ENCODE measurements around the gene PACRG.

The PACRG gene

DNA sequence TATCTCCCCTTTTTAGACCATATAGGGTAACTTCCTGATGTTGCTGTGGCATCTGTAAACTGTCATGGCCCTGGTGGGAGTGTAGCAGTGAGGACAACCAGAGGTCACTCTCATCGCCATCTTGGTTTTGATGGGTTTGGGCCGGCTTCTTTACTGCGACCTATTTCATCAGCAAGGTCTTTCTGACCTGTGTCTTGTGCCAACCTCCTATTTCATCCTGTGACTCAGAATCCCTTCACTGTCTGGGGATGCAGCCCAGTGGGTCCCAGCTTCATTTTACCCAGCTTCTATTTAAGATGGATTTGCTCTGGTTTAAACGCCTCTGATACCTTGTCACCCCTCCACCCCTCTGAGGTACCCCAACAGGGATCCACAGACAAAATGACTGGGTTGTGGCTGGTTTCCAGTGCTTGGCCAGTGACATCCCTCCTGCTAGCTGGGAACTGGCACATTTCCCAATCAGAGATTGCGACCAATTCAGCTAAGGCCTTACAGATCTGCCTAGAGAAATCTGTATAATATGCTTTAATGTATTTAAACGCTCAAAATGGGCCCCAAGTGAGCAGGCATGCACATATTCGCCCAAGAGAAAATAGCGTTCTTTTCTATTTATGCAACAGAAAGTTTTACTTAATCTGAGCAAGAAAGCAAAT lies 371.2 kb downstream of the PACRG start:
- TF ChIP-seq, protein P1, sequence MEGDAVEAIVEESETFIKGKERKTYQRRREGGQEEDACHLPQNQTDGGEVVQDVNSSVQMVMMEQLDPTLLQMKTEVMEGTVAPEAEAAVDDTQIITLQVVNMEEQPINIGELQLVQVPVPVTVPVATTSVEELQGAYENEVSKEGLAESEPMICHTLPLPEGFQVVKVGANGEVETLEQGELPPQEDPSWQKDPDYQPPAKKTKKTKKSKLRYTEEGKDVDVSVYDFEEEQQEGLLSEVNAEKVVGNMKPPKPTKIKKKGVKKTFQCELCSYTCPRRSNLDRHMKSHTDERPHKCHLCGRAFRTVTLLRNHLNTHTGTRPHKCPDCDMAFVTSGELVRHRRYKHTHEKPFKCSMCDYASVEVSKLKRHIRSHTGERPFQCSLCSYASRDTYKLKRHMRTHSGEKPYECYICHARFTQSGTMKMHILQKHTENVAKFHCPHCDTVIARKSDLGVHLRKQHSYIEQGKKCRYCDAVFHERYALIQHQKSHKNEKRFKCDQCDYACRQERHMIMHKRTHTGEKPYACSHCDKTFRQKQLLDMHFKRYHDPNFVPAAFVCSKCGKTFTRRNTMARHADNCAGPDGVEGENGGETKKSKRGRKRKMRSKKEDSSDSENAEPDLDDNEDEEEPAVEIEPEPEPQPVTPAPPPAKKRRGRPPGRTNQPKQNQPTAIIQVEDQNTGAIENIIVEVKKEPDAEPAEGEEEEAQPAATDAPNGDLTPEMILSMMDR (conservative IDR thresholded peaks at IDR 0.05; ENCODE audit: low read depth), result no peak
- ChIA-PET POLR2A (ENCODE audit: low non-redundant PET) (no interaction called here), CTCF (no interaction called here)
- no peak overlapping the region for H3K27ac ChIP-seq
- DNase-seq (ENCODE audit: low spot score), result no peak

DNA sequence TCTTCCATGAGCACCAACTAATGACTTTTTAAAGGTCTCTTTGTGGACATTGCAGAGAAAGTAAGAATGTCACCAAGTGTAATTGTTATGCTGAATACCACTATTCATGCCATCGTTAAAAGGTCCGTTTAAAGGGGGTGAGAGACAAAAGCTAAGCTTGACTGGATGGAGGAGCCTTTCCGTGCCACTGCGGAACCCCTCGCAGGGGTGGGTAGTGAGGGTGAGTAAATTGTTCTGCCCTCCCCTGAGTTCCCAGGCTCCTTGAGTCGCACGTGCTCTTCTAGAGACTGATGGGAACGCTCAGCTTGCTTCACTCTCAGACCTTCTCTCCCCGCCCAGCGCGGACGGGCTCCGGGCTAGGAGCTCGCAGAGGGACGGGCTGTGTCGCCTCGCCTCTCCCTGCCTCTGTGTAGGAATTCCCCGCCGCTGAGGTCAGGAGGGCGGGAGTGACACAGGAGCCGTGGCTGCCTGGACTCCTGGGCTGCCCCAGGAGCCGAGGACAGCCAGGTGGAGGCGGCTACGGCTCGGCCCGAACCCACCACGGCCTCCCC lies 371.9 kb downstream of the PACRG start:
- POLR2A ChIA-PET (ENCODE audit: low non-redundant PET), result no interaction called here
- CTCF ChIA-PET, result interaction anchor here (0.5 kb wide), 1 partner anchor 127 kb away, joined by 3 read pairs; no protein-coding TSS in a partner anchor
- TF ChIP-seq, protein P1 (conservative IDR thresholded peaks at IDR 0.05; ENCODE audit: low read depth), result no peak
- H3K27ac ChIP-seq, result no peak overlapping the region
- DNase-seq (ENCODE audit: low spot score), result no peak

- no peak for DNase-seq (ENCODE audit: low spot score)
- no peak overlapping the region for H3K27ac ChIP-seq
- ChIA-PET CTCF (interaction anchor here (0.5 kb wide), 1 partner anchor 127 kb away, joined by 3 read pairs; no protein-coding TSS in a partner anchor), POLR2A (ENCODE audit: low non-redundant PET) (no interaction called here)
- TF ChIP-seq, protein P1 (conservative IDR thresholded peaks at IDR 0.05; ENCODE audit: low read depth), result no peak
Measured at GRCh38 chr6:163100259-163100658, 372.5 kb downstream of the PACRG start.

DNA sequence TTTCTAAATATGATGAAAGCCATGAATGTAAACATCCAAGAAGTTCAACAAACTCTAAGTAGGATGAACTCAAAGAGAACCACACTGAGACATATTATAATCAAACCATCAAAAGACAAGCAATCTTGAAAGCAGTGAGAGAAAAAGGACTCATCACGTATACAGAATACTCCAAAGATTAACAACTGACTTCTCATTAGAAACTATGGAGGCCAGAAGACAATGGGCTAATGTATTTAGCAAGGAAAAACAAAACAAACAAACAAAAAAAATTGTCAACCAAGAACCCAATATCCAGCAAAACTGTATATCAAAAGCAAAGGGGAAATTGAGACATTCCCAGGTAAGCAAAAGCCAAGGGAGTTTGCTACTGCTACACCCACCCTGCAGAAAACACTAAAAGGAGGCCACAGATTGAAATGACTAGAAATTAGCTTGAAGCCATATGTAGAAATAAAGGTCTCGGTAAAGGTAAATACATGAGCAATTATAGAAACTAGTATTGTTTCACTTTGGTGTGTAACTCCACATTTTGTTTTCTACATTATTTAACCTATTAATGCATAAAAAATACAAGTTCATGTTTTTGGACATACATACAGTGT lies 385.7 kb downstream of the PACRG start:
- TF ChIP-seq, protein P1 (conservative IDR thresholded peaks at IDR 0.05; ENCODE audit: low read depth), result no peak
- POLR2A ChIA-PET (ENCODE audit: low non-redundant PET), result no interaction called here
- DNase-seq (ENCODE audit: low spot score), result no peak
- CTCF ChIA-PET, result no interaction called here
- H3K27ac ChIP-seq, result no peak overlapping the region

GRCh38 chr6:163118941-163119340 lies 391.2 kb downstream of the PACRG start:
- TF ChIP-seq, protein P1 (conservative IDR thresholded peaks at IDR 0.05; ENCODE audit: low read depth), result no peak
- ChIA-PET CTCF (no interaction called here), POLR2A (ENCODE audit: low non-redundant PET) (no interaction called here)
- H3K27ac ChIP-seq, result no peak overlapping the region
- DNase-seq (ENCODE audit: low spot score), result no peak

- CTCF ChIA-PET, result no interaction called here
- DNase-seq (ENCODE audit: low spot score), result no peak
- TF ChIP-seq, protein P1 (conservative IDR thresholded peaks at IDR 0.05; ENCODE audit: low read depth), result no peak
- H3K27ac ChIP-seq, result no peak overlapping the region
- POLR2A ChIA-PET (ENCODE audit: low non-redundant PET), result no interaction called here
Measured at GRCh38 chr6:163120223-163120622, 392.4 kb downstream of the PACRG start.

Measured in RWPE1 (cell line).